Measurements from ENCODE around the gene ARHGAP42.

- TF ChIP-seq, protein P1, sequence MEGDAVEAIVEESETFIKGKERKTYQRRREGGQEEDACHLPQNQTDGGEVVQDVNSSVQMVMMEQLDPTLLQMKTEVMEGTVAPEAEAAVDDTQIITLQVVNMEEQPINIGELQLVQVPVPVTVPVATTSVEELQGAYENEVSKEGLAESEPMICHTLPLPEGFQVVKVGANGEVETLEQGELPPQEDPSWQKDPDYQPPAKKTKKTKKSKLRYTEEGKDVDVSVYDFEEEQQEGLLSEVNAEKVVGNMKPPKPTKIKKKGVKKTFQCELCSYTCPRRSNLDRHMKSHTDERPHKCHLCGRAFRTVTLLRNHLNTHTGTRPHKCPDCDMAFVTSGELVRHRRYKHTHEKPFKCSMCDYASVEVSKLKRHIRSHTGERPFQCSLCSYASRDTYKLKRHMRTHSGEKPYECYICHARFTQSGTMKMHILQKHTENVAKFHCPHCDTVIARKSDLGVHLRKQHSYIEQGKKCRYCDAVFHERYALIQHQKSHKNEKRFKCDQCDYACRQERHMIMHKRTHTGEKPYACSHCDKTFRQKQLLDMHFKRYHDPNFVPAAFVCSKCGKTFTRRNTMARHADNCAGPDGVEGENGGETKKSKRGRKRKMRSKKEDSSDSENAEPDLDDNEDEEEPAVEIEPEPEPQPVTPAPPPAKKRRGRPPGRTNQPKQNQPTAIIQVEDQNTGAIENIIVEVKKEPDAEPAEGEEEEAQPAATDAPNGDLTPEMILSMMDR (IDR thresholded peaks at IDR 0.05; ENCODE audit: insufficient read depth, low read length): no peak
- TF ChIP-seq POLR2AphosphoS5 (IDR thresholded peaks at IDR 0.05; ENCODE audit: low read depth) (no peak), SPI1 (IDR thresholded peaks at IDR 0.05; ENCODE audit: borderline replicate concordance, low read depth) (no peak), GABPA (IDR thresholded peaks at IDR 0.05; ENCODE audit: low read depth) (no peak), REST (IDR thresholded peaks at IDR 0.05; ENCODE audit: insufficient replicate concordance, low read depth) (no peak)
Measured at GRCh38 chr11:100964435-100964834, 277.3 kb downstream of the ARHGAP42 start.

Data from HL-60 (cell line).